HEK293 (cell line): ENCODE results near the gene OSTM1.

Experiments used
- BCL11A ChIP-seq: fragments of 450-650 bp; formaldehyde crosslinking; IDR thresholded peaks from 2 replicates; pipeline ENCODE4 v1.5.1; 2016; ENCODE audit warnings: low read depth, missing biosample characterization, missing genetic modification characterization
- ZBTB21 ChIP-seq: fragments of 450-650 bp; formaldehyde crosslinking; IDR thresholded peaks from 2 replicates; pipeline ENCODE4 v1.5.1; 2017; ENCODE audit warnings: missing biosample characterization, missing genetic modification characterization
- TF ChIP-seq, protein P1 (sequence below): fragments of 450-650 bp; formaldehyde crosslinking; IDR thresholded peaks from 2 replicates; pipeline ENCODE4 v1.5.1; 2016; ENCODE audit warnings: missing biosample characterization, missing genetic modification characterization

DNA sequence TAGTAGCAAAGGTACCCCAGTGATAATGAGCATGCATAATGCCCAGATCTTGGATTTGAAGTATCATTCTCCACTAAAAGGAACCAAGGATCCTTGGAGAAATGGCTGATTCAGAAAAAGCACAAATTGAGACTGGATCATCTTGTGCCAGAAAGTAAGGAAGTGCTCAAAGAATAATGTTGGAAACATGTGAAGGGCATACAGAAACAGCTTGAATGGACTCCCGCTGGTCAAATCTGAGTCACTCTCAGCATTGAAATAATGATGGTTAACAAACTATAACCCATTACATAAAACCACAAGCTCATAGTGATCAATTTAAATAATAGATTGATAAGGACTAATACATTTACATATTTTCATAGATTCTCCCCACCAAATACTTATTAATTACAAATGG lies 3.6 kb upstream of the OSTM1 start:
- TF ChIP-seq, protein P1, sequence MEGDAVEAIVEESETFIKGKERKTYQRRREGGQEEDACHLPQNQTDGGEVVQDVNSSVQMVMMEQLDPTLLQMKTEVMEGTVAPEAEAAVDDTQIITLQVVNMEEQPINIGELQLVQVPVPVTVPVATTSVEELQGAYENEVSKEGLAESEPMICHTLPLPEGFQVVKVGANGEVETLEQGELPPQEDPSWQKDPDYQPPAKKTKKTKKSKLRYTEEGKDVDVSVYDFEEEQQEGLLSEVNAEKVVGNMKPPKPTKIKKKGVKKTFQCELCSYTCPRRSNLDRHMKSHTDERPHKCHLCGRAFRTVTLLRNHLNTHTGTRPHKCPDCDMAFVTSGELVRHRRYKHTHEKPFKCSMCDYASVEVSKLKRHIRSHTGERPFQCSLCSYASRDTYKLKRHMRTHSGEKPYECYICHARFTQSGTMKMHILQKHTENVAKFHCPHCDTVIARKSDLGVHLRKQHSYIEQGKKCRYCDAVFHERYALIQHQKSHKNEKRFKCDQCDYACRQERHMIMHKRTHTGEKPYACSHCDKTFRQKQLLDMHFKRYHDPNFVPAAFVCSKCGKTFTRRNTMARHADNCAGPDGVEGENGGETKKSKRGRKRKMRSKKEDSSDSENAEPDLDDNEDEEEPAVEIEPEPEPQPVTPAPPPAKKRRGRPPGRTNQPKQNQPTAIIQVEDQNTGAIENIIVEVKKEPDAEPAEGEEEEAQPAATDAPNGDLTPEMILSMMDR (tag by site-specific recombination) = no peak
- TF ChIP-seq ZBTB21 (tag by site-specific recombination) (no peak), BCL11A (no peak)
